A673 (cell line): ENCODE results near the gene STARD3.

Experiments used
- CTCF ChIP-seq: fragments of 300-800, 200-600 bp; sonication (generic); conservative IDR thresholded peaks from 2 replicates; pipeline ENCODE4 v1.5.1; 2017; ENCODE audit warnings: low read depth, mild to moderate bottlenecking, antibody characterized with exemption, low read length, moderate library complexity, mixed read lengths
- EZH2 ChIP-seq: fragments of 200-600 bp; sonication (generic); IDR thresholded peaks from 2 replicates; pipeline ENCODE4 v1.6.1; 2017; ENCODE audit warnings: borderline replicate concordance, low read depth, mild to moderate bottlenecking, mixed read lengths, antibody characterized with exemption, low read length; ENCODE audit not compliant: poor library complexity, severe bottlenecking

GRCh38 chr17:39629898-39630297, 7.0 kb upstream of the STARD3 start:
- TF ChIP-seq CTCF: no peak
- no peak for TF ChIP-seq EZH2
